OCI-LY1 (cell line): ENCODE measurements around the gene MTUS2.

Experiments
- H2AFZ ChIP-seq: fragments of 200-600 bp; sonication (generic), shearing (Covaris generic); 2 replicates; pipeline ENCODE4 v1.6.0; 2014; ENCODE audit warnings: antibody characterized with exemption, mild to moderate bottlenecking, low read length
- H3F3A ChIP-seq: fragments of 200-600 bp; sonication (generic), shearing (Covaris generic); 2 replicates; pipeline ENCODE4 v1.6.0; 2014; ENCODE audit warnings: mild to moderate bottlenecking, antibody characterized with exemption, low read length, moderate library complexity; ENCODE audit not compliant: insufficient read depth
- H3K27ac ChIP-seq: fragments of 200-600 bp; sonication (generic); 2 replicates; pipeline ENCODE4 v1.5.1; 2014; ENCODE audit warnings: low read length, mixed run types, mild to moderate bottlenecking, low read depth; ENCODE audit not compliant: poor library complexity, severe bottlenecking
- H3K27me3 ChIP-seq: fragments of 200-600 bp; sonication (generic); 2 replicates; pipeline ENCODE4 v1.6.0; 2014; ENCODE audit warnings: antibody characterized with exemption, mild to moderate bottlenecking, low read length, moderate library complexity; ENCODE audit not compliant: insufficient read depth
- H3K36me3 ChIP-seq: fragments of 200-600 bp; sonication (generic); 2 replicates; pipeline ENCODE4 v1.6.1; 2014; ENCODE audit warnings: mild to moderate bottlenecking, antibody characterized with exemption, low read length, moderate library complexity, mixed read lengths; ENCODE audit not compliant: insufficient read depth
- H3K4me1 ChIP-seq: fragments of 200-600 bp; sonication (generic); 2 replicates; pipeline ENCODE4 v1.5.1; 2014; ENCODE audit warnings: mild to moderate bottlenecking, low read length, moderate library complexity; ENCODE audit not compliant: insufficient read depth, severe bottlenecking
- H3K4me2 ChIP-seq: fragments of 200-600 bp; sonication (generic), shearing (Covaris generic); 2 replicates; pipeline ENCODE4 v1.6.1; 2014; ENCODE audit warnings: low read length
- H3K4me3 ChIP-seq: fragments of 200-600 bp; sonication (generic); 2 replicates; pipeline ENCODE4 v1.5.1; 2014; ENCODE audit warnings: low read length, low read depth, mild to moderate bottlenecking, mixed read lengths; ENCODE audit not compliant: poor library complexity, severe bottlenecking
- H3K79me2 ChIP-seq: fragments of 200-600 bp; shearing (Covaris generic); 2 replicates; pipeline ENCODE4 v1.6.1; 2016; ENCODE audit warnings: mixed run types, low read length, mixed read lengths; ENCODE audit not compliant: insufficient read depth
- H3K9ac ChIP-seq: fragments of 200-600 bp; sonication (generic), shearing (Covaris generic); 2 replicates; pipeline ENCODE4 v1.6.1; 2014; ENCODE audit warnings: mild to moderate bottlenecking, low read length, mixed read lengths
- H3K9me2 ChIP-seq: fragments of 200-600 bp; sonication (generic), shearing (Covaris generic); 2 replicates; pipeline ENCODE4 v1.6.1; 2014; ENCODE audit warnings: low read depth, mild to moderate bottlenecking, low read length, mixed read lengths
- H3K9me3 ChIP-seq: fragments of 200-600 bp; shearing (Covaris generic); 2 replicates; pipeline ENCODE4 v1.6.1; 2014; ENCODE audit warnings: low read length, mixed read lengths
- H4K20me1 ChIP-seq: fragments of 200-600 bp; sonication (generic), shearing (Covaris generic); 2 replicates; pipeline ENCODE4 v1.6.0; 2016; ENCODE audit warnings: mild to moderate bottlenecking, low read length; ENCODE audit not compliant: insufficient read depth
- EZH2 ChIP-seq: fragments of 200-600 bp; sonication (generic), shearing (Covaris generic); IDR thresholded peaks from 2 replicates; pipeline ENCODE4 v1.8.0; 2017; ENCODE audit warnings: borderline replicate concordance, mixed run types, mild to moderate bottlenecking, antibody characterized with exemption, low read length, moderate library complexity, mixed read lengths
- TF ChIP-seq, protein P1 (sequence below): fragments of 200-600 bp; sonication (generic), shearing (Covaris generic); IDR thresholded peaks from 2 replicates; pipeline ENCODE4 v1.5.1; 2017; ENCODE audit warnings: mild to moderate bottlenecking, antibody characterized with exemption, low read length, moderate library complexity, mixed read lengths

The MTUS2 gene

GRCh38 chr13:29180055-29180454, 359.9 kb downstream of the MTUS2 start:
- H2AFZ ChIP-seq: no peak overlapping the region
- H4K20me1 ChIP-seq: no peaks in the 10 kb centered on the region
- no peak for TF ChIP-seq EZH2
- TF ChIP-seq, protein P1, sequence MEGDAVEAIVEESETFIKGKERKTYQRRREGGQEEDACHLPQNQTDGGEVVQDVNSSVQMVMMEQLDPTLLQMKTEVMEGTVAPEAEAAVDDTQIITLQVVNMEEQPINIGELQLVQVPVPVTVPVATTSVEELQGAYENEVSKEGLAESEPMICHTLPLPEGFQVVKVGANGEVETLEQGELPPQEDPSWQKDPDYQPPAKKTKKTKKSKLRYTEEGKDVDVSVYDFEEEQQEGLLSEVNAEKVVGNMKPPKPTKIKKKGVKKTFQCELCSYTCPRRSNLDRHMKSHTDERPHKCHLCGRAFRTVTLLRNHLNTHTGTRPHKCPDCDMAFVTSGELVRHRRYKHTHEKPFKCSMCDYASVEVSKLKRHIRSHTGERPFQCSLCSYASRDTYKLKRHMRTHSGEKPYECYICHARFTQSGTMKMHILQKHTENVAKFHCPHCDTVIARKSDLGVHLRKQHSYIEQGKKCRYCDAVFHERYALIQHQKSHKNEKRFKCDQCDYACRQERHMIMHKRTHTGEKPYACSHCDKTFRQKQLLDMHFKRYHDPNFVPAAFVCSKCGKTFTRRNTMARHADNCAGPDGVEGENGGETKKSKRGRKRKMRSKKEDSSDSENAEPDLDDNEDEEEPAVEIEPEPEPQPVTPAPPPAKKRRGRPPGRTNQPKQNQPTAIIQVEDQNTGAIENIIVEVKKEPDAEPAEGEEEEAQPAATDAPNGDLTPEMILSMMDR: no peak
- H3K9ac ChIP-seq: no peak overlapping the region
- no peak overlapping the region for H3K27ac ChIP-seq
- H3K4me3 ChIP-seq: no peak overlapping the region
- H3K36me3 ChIP-seq: no peaks in the 10 kb centered on the region
- H3K79me2 ChIP-seq: no peaks in the 10 kb centered on the region
- no peaks in the 10 kb centered on the region for H3F3A ChIP-seq
- H3K9me2 ChIP-seq: no peaks in the 10 kb centered on the region
- H3K9me3 ChIP-seq: no peaks in the 10 kb centered on the region; the same call in 1 of the 2 replicates
- H3K27me3 ChIP-seq: no peaks in the 10 kb centered on the region
- no peaks in the 10 kb centered on the region for H3K4me1 ChIP-seq
- H3K4me2 ChIP-seq: no peak overlapping the region

- H3K79me2 ChIP-seq: no peaks in the 10 kb centered on the region
- TF ChIP-seq, protein P1: no peak
- no peak for TF ChIP-seq EZH2
- no peaks in the 10 kb centered on the region for H4K20me1 ChIP-seq
- H3K4me3 ChIP-seq: no peak overlapping the region
- H3K4me1 ChIP-seq: no peaks in the 10 kb centered on the region
- H3F3A ChIP-seq: no peaks in the 10 kb centered on the region
- no peak overlapping the region for H3K9ac ChIP-seq
- no peak overlapping the region for H2AFZ ChIP-seq
- H3K27ac ChIP-seq: no peak overlapping the region
- H3K9me2 ChIP-seq: no peaks in the 10 kb centered on the region
- no peaks in the 10 kb centered on the region for H3K36me3 ChIP-seq
- peaks cover 3% of the 10 kb centered on the region; the same call in 1 of the 2 replicates for H3K9me3 ChIP-seq
- H3K27me3 ChIP-seq: no peaks in the 10 kb centered on the region
- no peak overlapping the region for H3K4me2 ChIP-seq
These were observed 362.1 kb downstream of the MTUS2 start for GRCh38 chr13:29182216-29182615.

- no peaks in the 10 kb centered on the region for H4K20me1 ChIP-seq
- H3K27ac ChIP-seq: no peak overlapping the region
- H3K9ac ChIP-seq: no peak overlapping the region
- no peak overlapping the region for H2AFZ ChIP-seq
- no peaks in the 10 kb centered on the region for H3K4me1 ChIP-seq
- H3K9me3 ChIP-seq: peaks cover 3% of the 10 kb centered on the region; the same call in 1 of the 2 replicates
- H3K4me3 ChIP-seq: no peak overlapping the region
- TF ChIP-seq, protein P1: no peak
- no peak for TF ChIP-seq EZH2
- H3K9me2 ChIP-seq: no peaks in the 10 kb centered on the region
- no peaks in the 10 kb centered on the region for H3K36me3 ChIP-seq
- H3K4me2 ChIP-seq: no peak overlapping the region
- H3K27me3 ChIP-seq: no peaks in the 10 kb centered on the region
- H3K79me2 ChIP-seq: no peaks in the 10 kb centered on the region
- H3F3A ChIP-seq: no peaks in the 10 kb centered on the region
These were observed 365.8 kb downstream of the MTUS2 start for GRCh38 chr13:29185926-29186325.
